Measurements from ENCODE around the gene SIN3A.

GRCh38 chr15:75410196-75410595 lies 41.3 kb downstream of the SIN3A start:
- TF ChIP-seq CTCF (IDR thresholded peaks at IDR 0.05; ENCODE audit: low read depth, low read length, missing input control) (no peak), NR2F2 (IDR thresholded peaks at IDR 0.05) (no peak), HNF4G (IDR thresholded peaks at IDR 0.05) (no peak), EGR1 (IDR thresholded peaks at IDR 0.05; ENCODE audit: low read depth in 2 of 2) (no peak), FOXA1 (IDR thresholded peaks at IDR 0.05) (no peak), REST (IDR thresholded peaks at IDR 0.05) (no peak), MAX (IDR thresholded peaks at IDR 0.05) (no peak), TAF1 (conservative IDR thresholded peaks at IDR 0.05) (no peak), RAD21 (IDR thresholded peaks at IDR 0.05) (no peak), GABPA (IDR thresholded peaks at IDR 0.05 in 1 of 2, conservative IDR thresholded peaks at IDR 0.05 in 1 of 2) (no peak)
